Spinal cord (tissue), 10 donors: ENCODE results near the gene SPSB2. TPM values are rescaled to one million over a fixed set of nuclear protein-coding genes. Genes with fewer than 3 reads are reported as not detected.
"Not testable (repeated sequence)": the region's sequence is repeated elsewhere in the genome, so short reads cannot be mapped to it uniquely, and the experiment has no call there.

Experiments
- DNase-seq, 6 donors: peaks; one replicate each; pipeline versions ENCODE4 v3.0.0 to v3.0.0-alpha.2; 2013 to 2015; ENCODE audit warnings: low spot score in 6 of 6, low read depth in 4 of 6
- H3K27ac ChIP-seq: one replicate; pipeline ENCODE4 v1.5.1; 2013; ENCODE audit warnings: low read depth, low read length, control low read depth
- H3K27me3 ChIP-seq: one replicate; pipeline ENCODE4 v1.6.1; 2013; ENCODE audit warnings: low read length; ENCODE audit not compliant: control insufficient read depth, insufficient read depth
- H3K36me3 ChIP-seq: one replicate; pipeline ENCODE4 v1.6.1; 2013; ENCODE audit warnings: low read length; ENCODE audit not compliant: control insufficient read depth, insufficient read depth
- H3K4me1 ChIP-seq: one replicate; pipeline ENCODE4 v1.6.1; 2013; ENCODE audit warnings: low read length; ENCODE audit not compliant: control insufficient read depth, insufficient read depth
- H3K4me3 ChIP-seq: one replicate; pipeline ENCODE4 v1.5.1; 2013; ENCODE audit warnings: low read depth, low read length, control low read depth
- H3K9me3 ChIP-seq: one replicate; pipeline ENCODE4 v1.6.1; 2013; ENCODE audit warnings: low read length; ENCODE audit not compliant: control insufficient read depth, insufficient read depth
- WGBS: methylation state at CpG from one replicate; pipeline ENCODE4 v1.1.5; 2013; ENCODE audit warnings: missing lambda C conversion rate; ENCODE audit not compliant: insufficient coverage; 5-methylcytosine and 5-hydroxymethylcytosine counted together
- polyA plus RNA-seq, 2 donors: library from polyadenylated mRNA; unstranded; fragments of 120-200 nt; gene quantifications; one replicate each; pipeline ENCODE4 v1.2.1, GENCODE V29; 2013; ENCODE audit not compliant: insufficient read length in 2 of 2
- total RNA-seq, 2 donors: library from RNA; depleted of rRNA in 1 of 2; stranded (reverse); fragments of 120-200 nt in 1 of 2; fragments of >200 nt in 1 of 2; gene quantifications; one replicate each; pipeline versions ENCODE4 v1.2.3 to v1.2.4, GENCODE V29; 2013 to 2014
- donor health status: healthy.

The SPSB2 gene
- total and polyA plus RNA-seq, 4 donors, result 3.5 to 10.0 (median 5.5) TPM

DNA sequence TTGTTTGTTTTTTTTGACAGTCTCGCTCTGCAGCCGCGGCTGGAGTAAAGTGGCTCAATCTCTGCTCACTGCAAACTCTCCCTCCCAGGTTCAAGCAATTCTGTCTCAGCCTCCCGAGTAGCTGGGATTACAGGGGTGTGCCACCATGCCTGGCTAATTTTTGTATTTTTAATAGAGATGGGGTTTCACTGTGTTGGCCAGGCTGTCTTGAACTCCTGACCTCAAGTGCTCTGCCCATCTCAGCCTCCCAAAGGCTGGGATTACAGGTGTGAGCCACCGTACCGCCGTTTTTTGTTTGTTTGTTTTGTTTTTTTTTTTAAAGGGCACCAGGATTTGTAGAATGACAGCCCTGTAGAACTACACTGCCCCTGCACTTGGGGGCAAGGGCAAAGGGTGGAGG lies 15.7 kb upstream of the SPSB2 start:
- not testable (repeated sequence) for H3K27me3 ChIP-seq, H3K4me3 ChIP-seq, DNase-seq, H3K27ac ChIP-seq, H3K36me3 ChIP-seq, H3K9me3 ChIP-seq
- WGBS, result 86% methylated on average over 2 of the region's 7 CpGs
- peaks cover 10% of the 10 kb centered on the region for H3K4me1 ChIP-seq

DNA sequence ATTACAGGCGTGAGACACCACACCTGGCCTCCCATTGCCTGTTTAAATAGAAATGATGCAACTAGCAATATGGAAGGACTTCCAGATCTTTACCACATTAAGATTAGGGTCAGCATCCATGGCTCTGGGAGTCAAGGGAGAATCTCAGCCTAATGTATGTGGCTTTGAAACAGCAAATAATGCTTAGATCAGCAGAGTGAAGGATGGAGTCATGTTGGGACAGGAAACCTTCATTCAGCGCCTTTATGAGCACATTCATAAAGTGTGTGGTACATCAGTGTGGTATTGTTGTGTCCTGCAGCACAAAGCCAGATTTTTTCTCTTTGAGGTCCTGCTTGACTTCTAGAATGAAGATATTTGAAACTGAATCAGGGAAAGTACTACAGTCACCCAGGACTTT lies 15.3 kb upstream of the SPSB2 start:
- Histone ChIP-seq H3K36me3 (peaks cover 13% of the 10 kb centered on the region), H3K4me3 (no peak overlapping the region), H3K27me3 (no peaks in the 10 kb centered on the region), H3K4me1 (peaks cover 10% of the 10 kb centered on the region), H3K27ac (no peak overlapping the region), H3K9me3 (no peaks in the 10 kb centered on the region)
- DNase-seq, result no peak
- 75% methylated on average over 1 of the region's 2 CpGs for WGBS

- Histone ChIP-seq H3K4me1 (peaks cover 10% of the 10 kb centered on the region), H3K27ac (no peak overlapping the region), H3K27me3 (no peaks in the 10 kb centered on the region), H3K36me3 (peaks cover 13% of the 10 kb centered on the region), H3K9me3 (no peaks in the 10 kb centered on the region), H3K4me3 (no peak overlapping the region)
- DNase-seq, result no peak
- 100% methylated on average over 2 of the region's 8 CpGs for WGBS
Observed at GRCh38 chr12:6887460-6887859, 14.4 kb upstream of the SPSB2 start.

- DNase-seq, H3K27ac ChIP-seq: not testable (repeated sequence)
Observed at GRCh38 chr12:6886206-6886999, 13.3 kb upstream of the SPSB2 start.

GRCh38 chr12:6884539-6884938 lies 11.4 kb upstream of the SPSB2 start:
- Histone ChIP-seq H3K4me1 (no peaks in the 10 kb centered on the region), H3K36me3 (peaks cover 13% of the 10 kb centered on the region), H3K4me3 (no peak overlapping the region), H3K27ac (no peak overlapping the region), H3K27me3 (no peaks in the 10 kb centered on the region), H3K9me3 (no peaks in the 10 kb centered on the region)
- no peak for DNase-seq
- 66% methylated on average over 21 of the region's 22 CpGs for WGBS

More at GRCh38 chr12:6886206-6886999, 13.3 kb upstream of the SPSB2 start:
- H3K36me3 ChIP-seq, result peaks cover 13% of the 10 kb centered on the region
- not testable (repeated sequence) for H3K27me3 ChIP-seq, H3K4me3 ChIP-seq, H3K9me3 ChIP-seq, H3K4me1 ChIP-seq
- 60% methylated on average over 2 of the region's 15 CpGs for WGBS

DNA sequence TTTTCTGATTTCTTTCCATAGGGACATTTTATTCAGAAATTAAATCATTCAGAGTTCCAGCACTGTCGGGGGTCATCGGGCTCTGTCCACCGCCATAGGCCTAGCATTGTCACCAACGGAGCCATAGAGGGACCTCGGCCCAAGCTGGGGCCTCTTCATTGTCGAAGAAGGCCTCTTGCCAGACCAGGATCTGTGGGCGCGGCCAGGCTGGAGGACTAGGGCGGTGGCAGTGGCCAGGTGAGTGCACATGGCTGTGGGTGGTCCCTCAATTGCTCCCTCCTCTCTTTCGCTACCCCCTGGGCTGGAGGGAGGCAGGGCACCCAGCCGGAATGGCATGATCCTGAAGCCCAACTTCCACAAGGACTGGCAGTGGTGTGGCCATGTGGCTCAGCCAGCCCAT lies 10.6 kb upstream of the SPSB2 start:
- Histone ChIP-seq H3K27ac (no peak overlapping the region), H3K4me3 (no peak overlapping the region), H3K27me3 (no peaks in the 10 kb centered on the region), H3K4me1 (no peaks in the 10 kb centered on the region), H3K9me3 (no peaks in the 10 kb centered on the region), H3K36me3 (peaks cover 16% of the 10 kb centered on the region)
- no peak for DNase-seq
- WGBS, result 95% methylated on average over 11 of the region's 11 CpGs

DNA sequence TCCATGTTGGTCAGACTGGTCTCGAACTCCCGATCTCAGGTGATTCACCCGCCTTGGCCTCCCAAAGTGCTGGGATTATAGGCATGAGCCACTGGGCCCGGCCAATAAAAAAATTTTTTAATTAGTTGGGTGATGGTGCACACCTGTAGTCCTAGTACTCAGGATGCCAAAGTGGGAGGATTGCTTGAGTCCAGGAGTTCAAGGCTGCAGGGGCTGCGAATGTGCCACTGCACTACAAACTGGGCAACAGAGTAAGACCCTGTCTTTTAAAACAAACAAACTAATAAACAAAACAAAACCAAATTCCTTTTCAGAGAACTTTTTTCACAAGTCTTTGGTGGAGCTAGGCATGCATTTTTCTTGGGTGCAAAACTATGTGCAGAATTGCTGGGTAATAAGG lies 10.1 kb upstream of the SPSB2 start:
- WGBS, result 100% methylated on average over 4 of the region's 5 CpGs
- Histone ChIP-seq H3K36me3 (peaks cover 16% of the 10 kb centered on the region), H3K9me3 (no peaks in the 10 kb centered on the region), H3K27me3 (no peaks in the 10 kb centered on the region), H3K4me1 (no peaks in the 10 kb centered on the region), H3K27ac (no peak overlapping the region), H3K4me3 (no peak overlapping the region)
- DNase-seq, result no peak

- not testable (repeated sequence) for H3K9me3 ChIP-seq, H3K4me1 ChIP-seq, DNase-seq, H3K27me3 ChIP-seq, H3K4me3 ChIP-seq, H3K27ac ChIP-seq
- peaks cover 16% of the 10 kb centered on the region for H3K36me3 ChIP-seq
- WGBS, result 85% methylated on average over 7 of the region's 11 CpGs
Observed at GRCh38 chr12:6879824-6880223, 6.7 kb upstream of the SPSB2 start.

DNA sequence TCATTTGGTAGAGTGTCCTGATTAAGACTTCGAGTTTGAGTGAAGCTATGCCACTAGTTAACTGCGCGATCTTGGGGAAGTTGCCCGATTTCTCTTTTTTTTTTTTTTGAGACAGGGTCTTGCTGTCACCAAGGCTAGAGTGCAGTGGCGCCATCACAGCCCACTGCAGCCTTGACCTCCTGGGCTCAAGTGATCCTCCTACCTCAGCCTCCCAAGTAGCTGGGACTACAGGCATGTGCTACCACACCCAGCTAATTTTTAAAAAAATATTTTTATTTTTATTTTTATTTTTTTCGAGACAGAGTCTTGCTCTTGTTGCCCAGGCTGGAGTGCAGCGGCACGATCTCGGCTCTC lies 889 bp upstream of the SPSB2 start:
- DNase-seq, H3K27me3 ChIP-seq, H3K9me3 ChIP-seq: not testable (repeated sequence)
- H3K36me3 ChIP-seq, result peaks cover 29% of the 10 kb centered on the region
- 0% methylated on average over 2 of the region's 9 CpGs for WGBS
- peak overlapping the region; percentile 92 for H3K27ac ChIP-seq
- peaks cover 40% of the 10 kb centered on the region for H3K4me1 ChIP-seq
- H3K4me3 ChIP-seq, result peak overlapping the region; percentile 73
